Adrenal gland (tissue), 5 donors: ENCODE results near the gene RRN3.
"Not testable (repeated sequence)": the region's sequence is repeated elsewhere in the genome, so short reads cannot be mapped to it uniquely, and the experiment has no call there.

ENCODE experiments used
- POLR2A ChIP-seq, 2 donors: fragments of 450-650 bp; IDR thresholded peaks; one replicate each; pipeline ENCODE4 v1.6.1; 2017; ENCODE audit warnings: antibody characterized with exemption in 2 of 2, mild to moderate bottlenecking in 2 of 2, moderate library complexity in 1 of 2
- TF ChIP-seq, protein P1 (sequence below), 6 experiments: fragments of 450-650 bp in 4 of 6; fragments of 200-600 bp in 2 of 6; sonication (generic) in 1 of 6; IDR thresholded peaks; 1 replicate in 5 of 6; 2 replicates in 1 of 6; pipeline versions ENCODE4 v1.5.1 to v1.8.0; 2016 to 2021; ENCODE audit warnings: antibody characterized with exemption in 6 of 6, mild to moderate bottlenecking in 2 of 6, moderate library complexity in 1 of 6
- donor health status: DM: no; HTN: no; CAD: no.

DNA sequence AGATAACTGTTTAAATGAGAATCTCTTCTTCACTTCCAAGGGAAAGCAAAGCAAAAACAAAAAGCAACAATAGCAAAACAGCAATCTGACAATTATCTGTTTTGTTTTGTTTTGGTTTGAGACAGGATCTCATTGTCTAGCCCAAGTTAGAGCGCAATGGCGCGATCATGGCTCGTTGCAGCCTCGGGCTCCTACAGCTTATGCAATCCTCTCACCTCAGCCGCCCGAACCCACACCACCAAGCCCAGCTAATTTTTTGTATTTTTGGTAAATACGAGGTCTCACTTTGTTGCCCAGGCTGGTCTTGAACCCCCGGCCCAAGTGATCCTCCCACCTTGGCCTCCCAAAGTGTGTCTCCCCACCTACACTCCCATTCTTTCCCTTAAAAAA is 2.5 kb upstream of the RRN3 start:
- TF ChIP-seq, protein P1, sequence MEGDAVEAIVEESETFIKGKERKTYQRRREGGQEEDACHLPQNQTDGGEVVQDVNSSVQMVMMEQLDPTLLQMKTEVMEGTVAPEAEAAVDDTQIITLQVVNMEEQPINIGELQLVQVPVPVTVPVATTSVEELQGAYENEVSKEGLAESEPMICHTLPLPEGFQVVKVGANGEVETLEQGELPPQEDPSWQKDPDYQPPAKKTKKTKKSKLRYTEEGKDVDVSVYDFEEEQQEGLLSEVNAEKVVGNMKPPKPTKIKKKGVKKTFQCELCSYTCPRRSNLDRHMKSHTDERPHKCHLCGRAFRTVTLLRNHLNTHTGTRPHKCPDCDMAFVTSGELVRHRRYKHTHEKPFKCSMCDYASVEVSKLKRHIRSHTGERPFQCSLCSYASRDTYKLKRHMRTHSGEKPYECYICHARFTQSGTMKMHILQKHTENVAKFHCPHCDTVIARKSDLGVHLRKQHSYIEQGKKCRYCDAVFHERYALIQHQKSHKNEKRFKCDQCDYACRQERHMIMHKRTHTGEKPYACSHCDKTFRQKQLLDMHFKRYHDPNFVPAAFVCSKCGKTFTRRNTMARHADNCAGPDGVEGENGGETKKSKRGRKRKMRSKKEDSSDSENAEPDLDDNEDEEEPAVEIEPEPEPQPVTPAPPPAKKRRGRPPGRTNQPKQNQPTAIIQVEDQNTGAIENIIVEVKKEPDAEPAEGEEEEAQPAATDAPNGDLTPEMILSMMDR (IDR thresholded peaks at IDR 0.05), result not testable (repeated sequence)
- TF ChIP-seq POLR2A (IDR thresholded peaks at IDR 0.05), result not testable (repeated sequence)
